ENCODE data around the gene H6PD. TPM values are rescaled to one million over a fixed set of nuclear protein-coding genes. Genes with fewer than 3 reads are reported as not detected.

H6PD gene
- total and polyA plus RNA-seq, 7 donors = 5.8 to 56.8 (median 23.4) TPM

DNA sequence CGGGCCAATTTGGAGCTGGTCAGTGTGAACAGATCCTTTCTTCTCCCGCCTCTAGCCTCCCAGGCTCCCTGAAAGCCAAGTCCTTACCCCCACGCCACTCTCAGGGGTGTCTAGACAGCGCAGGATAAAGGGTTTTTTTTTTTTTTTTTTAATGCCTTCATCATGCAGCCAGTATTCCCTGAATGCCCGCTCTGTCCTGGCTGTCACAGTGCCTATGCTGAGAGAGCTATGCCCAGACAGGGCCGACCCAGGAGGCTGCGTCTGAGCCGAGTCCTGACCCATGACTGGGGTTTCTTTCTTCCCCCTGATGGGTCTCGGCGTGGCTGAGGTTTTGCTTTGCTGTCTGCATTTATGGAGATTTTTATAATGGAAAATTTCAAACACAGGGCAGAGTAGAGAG lies 76.5 kb downstream of the H6PD start:
- H3K27me3 ChIP-seq (ENCODE audit: insufficient read depth in 3 of 3, low read length in 2 of 3) = no peaks in the 10 kb centered on the region
- H3K36me3 ChIP-seq (ENCODE audit: insufficient read depth in 1 of 2, low read depth in 1 of 2) = no peaks in the 10 kb centered on the region
- intact Hi-C loops (cut with DNase I) = no loop called here
- ATAC-seq (no peak), DNase-seq (no peak)
- TF ChIP-seq, protein P1, sequence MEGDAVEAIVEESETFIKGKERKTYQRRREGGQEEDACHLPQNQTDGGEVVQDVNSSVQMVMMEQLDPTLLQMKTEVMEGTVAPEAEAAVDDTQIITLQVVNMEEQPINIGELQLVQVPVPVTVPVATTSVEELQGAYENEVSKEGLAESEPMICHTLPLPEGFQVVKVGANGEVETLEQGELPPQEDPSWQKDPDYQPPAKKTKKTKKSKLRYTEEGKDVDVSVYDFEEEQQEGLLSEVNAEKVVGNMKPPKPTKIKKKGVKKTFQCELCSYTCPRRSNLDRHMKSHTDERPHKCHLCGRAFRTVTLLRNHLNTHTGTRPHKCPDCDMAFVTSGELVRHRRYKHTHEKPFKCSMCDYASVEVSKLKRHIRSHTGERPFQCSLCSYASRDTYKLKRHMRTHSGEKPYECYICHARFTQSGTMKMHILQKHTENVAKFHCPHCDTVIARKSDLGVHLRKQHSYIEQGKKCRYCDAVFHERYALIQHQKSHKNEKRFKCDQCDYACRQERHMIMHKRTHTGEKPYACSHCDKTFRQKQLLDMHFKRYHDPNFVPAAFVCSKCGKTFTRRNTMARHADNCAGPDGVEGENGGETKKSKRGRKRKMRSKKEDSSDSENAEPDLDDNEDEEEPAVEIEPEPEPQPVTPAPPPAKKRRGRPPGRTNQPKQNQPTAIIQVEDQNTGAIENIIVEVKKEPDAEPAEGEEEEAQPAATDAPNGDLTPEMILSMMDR (IDR thresholded peaks at IDR 0.05) = no peak
- H3K4me1 ChIP-seq = peaks cover 9% of the 10 kb centered on the region
- 90 to 94% (median 92%) methylated on average over 10 of the region's 10 CpGs for WGBS, 3 donors
- no peak overlapping the region for H3K4me3 ChIP-seq
- no peak overlapping the region for H3K27ac ChIP-seq
- no peaks in the 10 kb centered on the region for H3K9me3 ChIP-seq

DNA sequence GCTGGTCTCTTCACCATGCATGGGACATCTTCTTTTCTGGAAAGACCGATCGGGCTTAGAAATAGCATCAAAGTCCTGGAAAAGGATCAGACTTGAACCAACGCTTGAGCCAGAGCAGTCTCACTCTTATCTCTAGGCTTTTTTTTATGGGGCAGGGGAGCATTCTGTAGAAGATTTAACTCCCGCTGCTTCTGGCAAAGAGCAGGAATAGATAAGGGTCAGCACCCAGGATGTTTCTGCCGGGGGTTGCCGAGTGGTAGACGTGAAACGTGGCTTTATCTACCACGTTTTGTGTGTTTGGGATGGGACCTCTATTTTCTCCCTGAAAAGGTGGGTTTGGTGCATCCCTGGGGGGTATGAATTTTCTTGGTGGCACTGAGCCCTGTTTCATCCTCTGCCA lies 76.9 kb downstream of the H6PD start:
- ATAC-seq = no peak
- 88 to 89% (median 89%) methylated on average over 9 of the region's 9 CpGs for WGBS, 3 donors
- no peaks in the 10 kb centered on the region for H3K27me3 ChIP-seq (ENCODE audit: insufficient read depth in 3 of 3, low read length in 2 of 3)
- H3K4me1 ChIP-seq = peaks cover 12% of the 10 kb centered on the region
- no peak for DNase-seq
- no peaks in the 10 kb centered on the region for H3K36me3 ChIP-seq (ENCODE audit: insufficient read depth in 1 of 2, low read depth in 1 of 2)
- intact Hi-C loops (cut with DNase I) = no loop called here
- no peak overlapping the region for H3K4me3 ChIP-seq
- no peaks in the 10 kb centered on the region for H3K9me3 ChIP-seq
- H3K27ac ChIP-seq = no peak overlapping the region
- TF ChIP-seq, protein P1 (IDR thresholded peaks at IDR 0.05) = no peak

DNA sequence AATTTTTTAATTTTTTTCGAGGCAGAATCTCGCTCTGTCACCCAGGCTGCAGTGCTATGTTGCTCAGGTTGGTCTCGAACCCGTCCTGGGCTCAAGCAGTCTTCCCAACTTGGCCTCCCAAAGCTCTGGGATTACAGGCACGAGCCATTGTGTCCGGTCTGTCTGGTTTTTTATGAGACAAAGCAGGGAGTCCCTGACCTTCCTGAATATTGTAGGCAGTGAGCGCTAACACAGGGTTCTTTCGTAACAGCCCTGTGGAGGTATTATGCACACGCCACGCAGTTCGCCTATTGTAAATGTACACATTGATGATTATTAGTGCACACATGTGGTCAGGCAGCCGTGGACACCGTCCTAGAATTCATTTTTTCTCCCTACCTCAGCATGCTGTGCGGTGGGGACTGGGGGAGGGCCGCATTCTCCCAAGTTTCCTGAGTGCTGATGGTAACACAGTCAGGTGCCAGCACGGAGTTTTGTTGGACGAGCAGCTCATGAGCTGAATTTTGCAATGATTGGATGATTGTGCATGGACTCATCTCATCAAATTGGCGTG lies 77.7 kb downstream of the H6PD start:
- Histone ChIP-seq H3K4me3 (no peak overlapping the region), H3K27ac (no peak overlapping the region), H3K36me3 (ENCODE audit: insufficient read depth in 1 of 2, low read depth in 1 of 2) (no peaks in the 10 kb centered on the region), H3K9me3 (no peaks in the 10 kb centered on the region), H3K27me3 (ENCODE audit: insufficient read depth in 3 of 3, low read length in 2 of 3) (no peaks in the 10 kb centered on the region), H3K4me1 (peaks cover 16% of the 10 kb centered on the region)
- TF ChIP-seq, protein P1 (IDR thresholded peaks at IDR 0.05) = no peak
- ATAC-seq (no peak), DNase-seq (no peak)
- 90 to 92% (median 91%) methylated on average over 18 of the region's 18 CpGs for WGBS, 3 donors
- intact Hi-C loops (cut with DNase I) = no loop called here

DNA sequence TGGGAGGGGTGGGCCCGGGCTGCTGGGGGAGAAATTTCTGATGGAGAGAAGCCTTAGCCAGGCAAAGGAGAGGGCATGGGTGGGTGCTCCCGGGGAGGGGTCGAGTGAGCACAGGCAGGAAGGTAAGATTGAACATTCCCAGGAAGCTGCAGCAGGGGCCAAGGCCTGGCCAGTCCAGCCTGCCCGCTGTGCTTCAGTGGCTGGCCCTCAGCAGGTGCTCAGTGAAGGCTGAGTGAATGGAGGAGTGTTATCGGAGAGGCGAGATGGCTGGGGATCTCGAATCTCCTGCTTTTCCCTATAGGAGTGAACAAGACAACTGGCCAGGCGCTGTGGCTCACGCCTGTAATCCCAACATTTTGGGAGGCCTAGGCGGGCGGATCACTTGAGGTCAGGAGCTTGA lies 79.0 kb downstream of the H6PD start:
- intact Hi-C loops (cut with DNase I) = no loop called here
- Histone ChIP-seq H3K27ac (no peak overlapping the region), H3K4me1 (peaks cover 16% of the 10 kb centered on the region), H3K4me3 (no peak overlapping the region), H3K9me3 (no peaks in the 10 kb centered on the region), H3K36me3 (ENCODE audit: insufficient read depth in 1 of 2, low read depth in 1 of 2) (no peaks in the 10 kb centered on the region), H3K27me3 (ENCODE audit: insufficient read depth in 3 of 3, low read length in 2 of 3) (no peaks in the 10 kb centered on the region)
- ATAC-seq (no peak), DNase-seq (no peak)
- TF ChIP-seq, protein P1 (IDR thresholded peaks at IDR 0.05) = no peak
- WGBS, 3 donors = 89 to 93% (median 91%) methylated on average over 11 of the region's 11 CpGs

DNA sequence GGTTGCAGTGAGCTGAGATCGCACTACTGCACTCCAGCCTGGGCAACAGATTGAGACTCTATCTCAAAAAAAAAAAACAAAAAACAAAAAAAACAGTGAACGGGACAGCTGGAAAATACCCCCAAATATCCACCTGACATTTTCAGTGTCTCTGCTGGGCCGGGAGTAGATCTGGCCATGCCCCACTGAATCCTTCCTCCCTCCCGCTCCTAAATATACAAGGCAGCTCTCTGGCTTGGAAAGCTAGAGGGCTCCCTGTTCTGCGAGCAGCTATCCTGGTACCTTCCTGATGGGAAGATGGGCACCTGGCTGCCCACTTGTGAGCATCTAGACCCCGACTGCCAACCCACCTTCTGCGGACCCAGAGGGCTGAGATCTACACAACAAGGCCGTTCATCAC lies 79.5 kb downstream of the H6PD start:
- TF ChIP-seq, protein P1 (IDR thresholded peaks at IDR 0.05) = no peak
- Histone ChIP-seq H3K36me3 (ENCODE audit: insufficient read depth in 1 of 2, low read depth in 1 of 2) (no peaks in the 10 kb centered on the region), H3K27me3 (ENCODE audit: insufficient read depth in 3 of 3, low read length in 2 of 3) (no peaks in the 10 kb centered on the region), H3K4me3 (no peak overlapping the region), H3K4me1 (peaks cover 16% of the 10 kb centered on the region), H3K9me3 (no peaks in the 10 kb centered on the region), H3K27ac (no peak overlapping the region)
- DNase-seq = no peak
- 72 to 75% (median 73%) methylated on average over 8 of the region's 8 CpGs for WGBS, 3 donors
- ATAC-seq = no peak
- intact Hi-C loops (cut with DNase I) = no loop called here
